T follicular helper cell (primary cell): Measurements from ENCODE around the gene AQP12B.
"Not testable (repeated sequence)": the region's sequence is repeated elsewhere in the genome, so short reads cannot be mapped to it uniquely, and the experiment has no call there.

Source experiments
- DNase-seq: peaks from one replicate; pipeline ENCODE4 v3.0.0-alpha.2; 2020; ENCODE audit warnings: low read depth
- total RNA-seq, 2 experiments: gene quantifications; one replicate each; lab custom pipeline; 2026; lab: John Stamatoyannopoulos, UW

Gene AQP12B, protein sequence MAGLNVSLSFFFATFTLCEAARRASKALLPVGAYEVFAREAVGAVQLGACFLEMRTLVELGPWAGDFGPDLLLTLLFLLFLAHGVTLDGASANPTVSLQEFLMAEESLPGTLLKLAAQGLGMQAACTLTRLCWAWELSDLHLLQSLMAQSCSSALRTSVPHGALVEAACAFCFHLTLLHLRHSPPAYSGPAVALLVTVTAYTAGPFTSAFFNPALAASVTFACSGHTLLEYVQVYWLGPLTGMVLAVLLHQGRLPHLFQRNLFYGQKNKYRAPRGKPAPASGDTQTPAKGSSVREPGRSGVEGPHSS
- total RNA-seq = 0 reads per million in 2 experiments

- not testable (repeated sequence) for DNase-seq
These were observed at the start of gene AQP12B for GRCh38 chr2:240682431-240683224. AQP12B (minus strand) TSS chr2:240682885; CDS start chr2:240682837, 48 bp downstream.

DNA sequence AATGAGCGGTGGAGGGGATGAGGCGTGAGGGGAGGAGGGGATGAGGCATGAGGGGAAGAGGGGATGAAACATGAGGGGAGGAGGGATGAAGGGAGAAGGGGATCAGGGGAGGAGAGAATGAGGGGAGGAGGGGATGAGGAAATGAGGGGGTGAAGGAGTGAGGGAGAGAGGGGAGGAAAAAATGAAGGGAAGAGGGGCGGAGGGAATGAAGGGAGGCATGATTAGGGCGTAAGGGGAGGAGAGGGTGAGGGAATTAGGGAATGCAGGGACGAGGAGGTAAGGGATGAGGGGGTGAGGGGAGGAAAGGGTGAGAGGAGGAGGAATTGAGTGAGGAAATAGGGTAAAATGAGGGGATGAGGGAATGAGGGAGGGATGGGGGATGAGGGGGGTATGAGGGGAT lies 49.5 kb upstream of the AQP12B start:
- DNase-seq = no peak

DNA sequence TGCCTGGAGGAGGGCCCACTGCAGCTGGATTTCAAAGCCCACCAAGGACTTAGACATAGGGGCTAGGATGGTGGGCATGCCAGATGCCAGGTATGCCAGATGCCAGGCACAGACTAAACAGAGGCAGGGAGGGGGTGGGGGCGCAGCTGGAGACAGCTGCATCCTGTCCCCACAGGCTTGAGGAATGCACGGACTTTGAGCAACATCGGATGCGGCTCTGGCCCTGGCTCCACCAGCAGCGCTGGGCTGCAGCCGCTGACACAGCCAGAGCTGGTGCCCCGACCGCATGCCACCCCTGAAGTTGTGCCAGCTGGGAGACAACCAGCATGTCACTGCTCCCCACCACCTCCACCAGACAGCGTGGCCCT lies 48.5 kb upstream of the AQP12B start:
- no peak for DNase-seq

DNA sequence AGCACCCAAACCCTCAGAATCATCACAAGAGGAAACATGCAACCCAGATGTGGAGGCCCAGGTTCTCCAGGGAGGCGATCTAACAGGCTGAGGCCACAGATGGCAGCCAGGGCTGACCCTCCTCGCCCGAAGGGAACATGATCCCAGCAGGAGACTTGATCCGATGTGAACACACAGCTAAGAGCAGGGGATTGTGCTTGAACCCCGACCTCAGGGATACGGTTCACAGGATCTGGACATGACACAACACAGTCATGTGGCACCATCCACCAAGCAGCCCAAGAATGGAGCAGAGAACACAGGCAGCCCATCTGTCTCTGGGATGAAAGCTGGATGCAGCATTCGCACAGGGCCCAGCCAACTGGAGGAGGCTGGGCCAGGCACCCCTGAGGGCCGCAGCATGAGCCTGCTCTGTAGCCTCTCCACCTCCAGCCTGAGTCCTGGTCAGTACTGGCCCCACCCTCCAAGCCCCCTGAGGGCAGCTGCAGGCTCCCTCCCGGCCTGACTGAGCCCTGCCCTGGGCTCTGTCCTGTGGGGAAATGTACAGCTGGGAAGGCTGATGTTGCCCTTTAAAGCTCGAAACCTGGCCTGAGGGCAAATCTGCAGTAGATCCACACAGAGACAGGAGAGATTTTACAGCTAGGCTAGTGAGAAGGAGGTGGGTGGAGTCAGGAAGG lies 48.0 kb upstream of the AQP12B start:
- DNase-seq = no peak

- no peak for DNase-seq
These were observed 46.1 kb upstream of the AQP12B start for GRCh38 chr2:240728827-240729226.

GRCh38 chr2:240728361-240728760 lies 45.7 kb upstream of the AQP12B start:
- DNase-seq = no peak

- DNase-seq = no peak
These were observed 45.2 kb upstream of the AQP12B start for GRCh38 chr2:240727913-240728312.

- no peak for DNase-seq
These were observed 44.8 kb upstream of the AQP12B start for GRCh38 chr2:240727439-240727838.

DNA sequence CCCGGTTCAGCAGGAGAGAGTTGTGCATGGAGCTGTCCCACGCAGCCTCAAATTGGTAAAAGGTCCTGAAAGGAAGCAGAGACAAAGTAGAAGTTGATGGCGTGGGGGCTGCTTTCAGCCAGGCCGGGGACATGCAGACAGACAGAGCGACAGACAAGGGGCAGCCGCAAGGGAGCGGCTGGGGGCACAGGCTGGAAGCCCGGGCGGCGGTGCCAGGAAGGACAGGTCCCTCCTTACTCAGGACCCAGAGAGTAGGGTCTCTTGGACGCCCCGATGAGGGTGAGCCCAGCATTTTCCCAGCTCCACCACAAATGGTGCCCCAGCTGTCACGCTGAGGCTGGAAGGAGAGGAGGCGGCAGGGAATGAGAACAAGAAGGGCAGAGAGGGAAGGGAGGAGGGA lies 44.2 kb upstream of the AQP12B start:
- no peak for DNase-seq

- no peak for DNase-seq
These were observed 43.0 kb upstream of the AQP12B start for GRCh38 chr2:240725671-240726070.

GRCh38 chr2:240725266-240725665 lies 42.6 kb upstream of the AQP12B start:
- DNase-seq = no peak

DNA sequence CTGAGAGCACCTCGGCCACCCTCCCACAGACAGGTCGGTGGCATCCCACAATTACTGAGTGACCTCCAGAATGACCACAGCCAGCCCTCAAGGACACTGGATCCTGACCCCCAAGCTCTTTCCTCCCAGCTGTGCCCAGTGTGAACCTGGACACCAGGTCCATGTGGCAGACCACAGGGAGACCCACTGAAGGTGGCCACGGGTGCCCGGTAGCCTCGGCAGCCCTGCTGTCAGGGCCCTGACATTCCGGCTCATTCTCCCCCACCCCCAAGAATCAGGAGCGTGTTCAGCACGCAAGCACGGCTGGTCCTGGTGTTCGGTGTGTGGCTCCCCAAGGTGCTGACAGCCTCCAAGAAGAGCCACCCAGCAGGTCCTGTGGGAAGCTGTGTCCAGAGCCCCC lies 41.7 kb upstream of the AQP12B start:
- DNase-seq = no peak

DNA sequence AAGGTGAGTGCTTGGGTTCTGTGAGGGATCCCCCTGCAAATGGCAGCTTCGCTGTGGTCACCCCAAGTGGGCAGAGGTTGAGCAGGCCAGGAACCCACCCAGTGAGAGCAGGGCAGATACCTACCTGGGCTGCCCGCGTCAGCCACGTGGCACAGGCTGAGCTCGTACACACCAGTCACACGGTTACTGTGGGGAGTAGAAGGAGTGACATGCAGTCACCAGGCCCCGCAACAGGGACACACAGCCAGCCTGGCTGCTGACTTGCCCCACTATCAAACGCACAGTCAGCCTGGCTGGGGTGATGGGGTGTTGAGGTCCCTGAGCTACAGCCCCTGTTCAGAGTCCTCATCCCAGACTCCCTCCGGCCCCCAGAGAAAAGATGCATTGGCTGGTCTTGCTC lies 41.2 kb upstream of the AQP12B start:
- no peak for DNase-seq

DNA sequence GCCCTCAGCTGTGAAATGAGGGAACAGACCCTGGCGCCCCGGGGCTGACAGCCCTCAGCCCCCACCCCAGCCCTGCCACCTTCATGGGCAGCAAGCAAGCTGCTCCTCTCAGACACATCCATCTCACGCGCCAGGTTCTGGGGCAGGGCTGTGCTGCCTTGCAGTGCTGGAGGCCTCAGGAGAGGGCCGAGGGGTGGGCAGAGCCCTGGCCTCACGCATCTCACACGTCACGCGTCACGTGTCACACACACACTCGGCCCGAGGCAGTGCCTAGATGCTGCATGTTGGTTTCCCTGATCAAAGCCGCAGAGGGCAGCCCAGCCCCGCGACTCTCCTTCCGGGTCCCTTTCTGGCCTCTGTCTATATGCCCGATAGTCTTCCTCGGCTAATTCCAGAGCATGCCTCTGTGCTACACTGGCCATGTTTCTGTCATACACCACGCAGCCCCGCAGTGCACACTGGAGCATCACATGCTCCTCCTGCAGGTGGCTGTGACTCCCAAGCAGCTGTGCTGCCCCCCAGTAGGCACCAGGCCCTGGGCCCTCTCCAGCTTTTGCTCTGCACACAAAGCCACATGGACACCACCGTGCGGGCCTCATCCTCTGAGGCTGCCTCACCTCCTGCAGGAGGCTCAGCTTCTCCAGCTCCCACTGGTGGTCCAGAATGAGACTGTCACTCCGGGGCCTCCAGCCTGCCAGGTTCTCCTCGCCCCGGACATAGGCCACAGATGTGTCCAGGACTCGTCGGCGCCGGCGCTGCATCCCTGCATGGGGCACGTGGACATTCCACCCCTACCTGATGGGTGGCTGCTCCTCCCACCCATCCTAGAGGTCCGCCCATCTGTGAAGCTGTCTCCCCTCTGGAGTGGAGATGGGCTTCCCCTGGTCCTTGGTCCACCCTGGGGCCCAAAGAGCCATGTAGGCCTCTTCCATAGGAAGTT lies 40.4 kb upstream of the AQP12B start:
- DNase-seq = no peak

GRCh38 chr2:240722376-240722775 lies 39.7 kb upstream of the AQP12B start:
- no peak for DNase-seq

- no peak for DNase-seq
These were observed 39.0 kb upstream of the AQP12B start for GRCh38 chr2:240721596-240722180.

- no peak for DNase-seq
These were observed 38.3 kb upstream of the AQP12B start for GRCh38 chr2:240720686-240721595.

DNA sequence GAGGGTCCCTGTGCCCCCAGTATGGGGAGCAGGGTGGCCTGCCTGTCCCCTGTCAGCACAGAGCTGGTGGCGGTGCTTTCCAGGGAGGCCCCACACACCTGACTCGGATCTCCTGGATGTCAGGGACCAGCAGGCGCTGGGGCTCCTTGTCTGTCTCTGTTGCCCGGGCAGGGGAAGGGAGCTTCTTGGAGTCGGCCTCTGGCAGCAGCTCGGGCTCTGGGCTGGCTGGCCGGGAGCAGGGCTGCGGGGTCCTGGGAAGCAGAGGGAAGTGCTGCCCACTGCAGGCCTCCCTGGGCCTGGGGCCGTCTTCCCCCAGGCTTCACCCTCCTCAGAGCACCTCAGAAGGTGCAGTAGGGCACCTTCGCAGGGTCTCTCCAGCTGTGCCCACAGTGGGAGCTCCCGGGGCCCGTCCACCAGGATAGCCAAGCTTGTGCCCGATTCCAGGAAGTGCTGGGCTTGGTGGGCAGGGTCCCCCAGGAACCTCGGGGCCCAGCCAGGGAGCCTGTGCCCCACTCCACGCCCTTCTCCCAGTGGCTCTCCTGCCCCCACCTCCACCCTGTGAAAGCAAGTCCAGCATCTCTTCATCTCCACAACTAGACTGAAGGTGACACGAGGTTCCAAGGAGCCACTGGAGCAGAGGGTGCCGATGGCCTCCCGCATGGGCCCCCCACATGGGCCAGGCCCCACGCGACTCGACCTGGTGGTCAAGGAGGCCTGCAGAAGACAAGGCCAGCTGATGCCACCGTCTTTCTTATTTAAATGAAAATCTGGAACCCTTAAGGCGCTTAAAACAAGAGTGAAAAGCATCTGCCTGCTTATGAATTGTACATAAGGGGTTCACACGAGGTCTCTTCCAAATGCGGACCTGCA lies 37.2 kb upstream of the AQP12B start:
- DNase-seq = no peak

DNA sequence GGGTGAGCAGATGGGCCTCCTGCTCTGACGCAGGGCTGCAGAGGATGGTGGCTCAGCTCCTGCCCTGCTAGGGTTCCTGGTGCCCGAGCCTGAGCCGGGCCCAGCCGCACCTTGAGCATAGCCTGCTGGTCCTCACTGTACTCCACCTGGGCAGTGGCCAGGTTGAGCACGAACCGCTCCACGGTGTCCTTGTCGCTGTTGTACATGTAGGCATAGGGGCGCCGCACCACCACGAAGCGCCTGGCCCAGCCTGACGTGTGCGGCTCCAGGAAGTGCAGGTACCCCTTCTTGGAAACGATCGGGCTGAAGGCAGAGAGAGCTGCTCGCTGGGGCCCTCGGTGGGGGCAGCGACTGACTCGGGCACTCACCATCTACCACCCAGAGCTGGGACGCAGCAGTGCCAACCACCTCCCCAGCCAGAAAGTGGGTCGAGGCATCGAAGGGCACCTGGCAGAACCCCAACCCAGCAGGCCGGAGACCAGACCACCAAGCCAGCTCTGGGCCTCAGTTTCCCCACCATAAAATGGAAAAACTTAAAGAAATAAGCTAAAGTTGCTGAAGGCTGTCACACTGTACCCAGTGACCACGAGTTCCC lies 36.3 kb upstream of the AQP12B start:
- no peak for DNase-seq
